K562 (cell line): ENCODE results near the gene DENND1A. TPM values are rescaled to one million over a fixed set of nuclear protein-coding genes. Genes with fewer than 3 reads are reported as not detected.

ENCODE experiments used
- ATAC-seq: fragments of 200-7000 bp; cut with Tn5 transposase; 3 replicates; pipeline ENCODE4 v1.9.1; 2020; ENCODE audit warnings: moderate library complexity
- BruUV-seq: library from RNA; stranded (reverse); fragments of 400-500 nt; replicated peaks from 2 replicates; lab custom pipeline; 2021; lab: Mats Ljungman, UMichigan
- CTCF ChIA-PET: fragments of 300-600 bp; formaldehyde crosslinking; extraction: SDS; loops from one replicate; lab custom pipeline; 2021; ENCODE audit warnings: low intra/inter-chr PET ratio; lab: Yijun Ruan, JAX
- POLR2A ChIA-PET: fragments of 300-600, 350-650 bp; sonication (Branson Sonifier 250); formaldehyde crosslinking; extraction: SDS; loops from one replicate; lab custom pipeline; 2021; ENCODE audit warnings: antibody characterized with exemption, inconsistent platforms; lab: Yijun Ruan, JAX
- DNase-seq, 4 experiments: peaks; one replicate each; pipeline versions ENCODE4 v3.0.0 to v3.0.0-alpha.2; 2011 to 2018; ENCODE audit warnings: low spot score in 3 of 4, mixed read lengths in 3 of 4; ENCODE audit errors: extremely low read depth in 1 of 4
- FAIRE-seq: peaks from 2 replicates; lab custom pipeline; 2011; peaks lifted over from hg19 to GRCh38; lab: Jason Lieb, UNC
- H2AFZ ChIP-seq: 2 replicates; pipeline ENCODE4 v1.6.0; 2011; ENCODE audit warnings: low read depth, low read length, control low read depth, inconsistent platforms
- H3K27ac ChIP-seq: fragments of 200-600 bp; 3 replicates; pipeline ENCODE4 v1.8.0; 2011; ENCODE audit warnings: low read depth, mild to moderate bottlenecking, control low read depth, inconsistent platforms, low read length, moderate library complexity, mixed read lengths; ENCODE audit errors: extremely low read depth
- H3K27me3 ChIP-seq, 2 experiments: fragments of 300-600 bp in 1 of 2; 2 replicates in 1 of 2; 3 replicates in 1 of 2; pipeline versions ENCODE4 v1.6.0 to v1.8.0; 2011; ENCODE audit warnings: inconsistent platforms in 2 of 2, low read length in 2 of 2, mild to moderate bottlenecking in 1 of 2, mixed read lengths in 1 of 2, moderate library complexity in 1 of 2; ENCODE audit not compliant: control insufficient read depth in 2 of 2, insufficient read depth in 2 of 2
- H3K36me3 ChIP-seq: fragments of 300-600 bp; 3 replicates; pipeline ENCODE4 v1.8.0; 2011; ENCODE audit warnings: mild to moderate bottlenecking, low read length, inconsistent platforms; ENCODE audit not compliant: control insufficient read depth, insufficient read depth
- H3K4me1 ChIP-seq, 2 experiments: fragments of 200-600 bp in 1 of 2; replicated peaks in 1 of 2; 2 replicates in 1 of 2; 3 replicates in 1 of 2; pipeline versions ENCODE4 v1.5.1 to v1.8.0; 2011; ENCODE audit warnings: inconsistent platforms in 2 of 2, low read length in 2 of 2, mild to moderate bottlenecking in 1 of 2, mixed read lengths in 1 of 2, moderate library complexity in 1 of 2; ENCODE audit not compliant: control insufficient read depth in 2 of 2, insufficient read depth in 2 of 2
- H3K4me2 ChIP-seq: 2 replicates; pipeline ENCODE4 v1.6.1; 2011; ENCODE audit warnings: low read length, control low read depth, inconsistent platforms, mixed read lengths; ENCODE audit not compliant: insufficient read depth
- H3K4me3 ChIP-seq: fragments of 200-600 bp; sonication (generic), shearing (Covaris generic); 2 replicates; pipeline ENCODE4 v1.5.1; 2016; ENCODE audit warnings: control low read depth, inconsistent platforms
- H3K79me2 ChIP-seq: fragments of 200-600 bp; 3 replicates; pipeline ENCODE4 v1.8.0; 2011; ENCODE audit warnings: low read length, inconsistent platforms; ENCODE audit not compliant: control insufficient read depth, insufficient read depth
- H3K9ac ChIP-seq, 2 experiments: 2 replicates each; pipeline versions ENCODE4 v1.6.0 to v1.6.1; 2011; ENCODE audit warnings: low read depth in 2 of 2, low read length in 2 of 2, control low read depth in 1 of 2, inconsistent platforms in 1 of 2, mild to moderate bottlenecking in 1 of 2, mixed read lengths in 1 of 2; ENCODE audit not compliant: insufficient read depth in 1 of 2
- H3K9me1 ChIP-seq: one replicate; pipeline ENCODE4 v1.6.0; 2011; ENCODE audit warnings: inconsistent platforms, mild to moderate bottlenecking, low read length, moderate library complexity; ENCODE audit not compliant: control insufficient read depth, insufficient read depth
- H3K9me3 ChIP-seq: replicated peaks from 2 replicates; pipeline ENCODE4 v1.5.1; 2011; ENCODE audit warnings: low read depth, low read length, inconsistent platforms; ENCODE audit not compliant: control insufficient read depth, insufficient read depth
- H4K20me1 ChIP-seq: replicated peaks from 2 replicates; pipeline ENCODE4 v1.6.1; 2011; ENCODE audit warnings: low read length, inconsistent platforms, mixed read lengths; ENCODE audit not compliant: control insufficient read depth, insufficient read depth
- SMAD1 ChIP-seq: fragments of 150-350 bp; IDR thresholded peaks from 2 replicates; pipeline ENCODE4 v1.6.1; 2014; ENCODE audit warnings: low read length, low read depth; ENCODE audit not compliant: partially characterized antibody
- ZNF408 ChIP-seq: fragments of 250-450 bp; sonication (Bioruptor Pico); IDR thresholded peaks from 2 replicates; pipeline ENCODE4 v1.4.0; 2020; ENCODE audit warnings: low read depth, mild to moderate bottlenecking, moderate library complexity
- WGBS: fragments of 100-300 bp; shearing (Covaris generic); methylation state at CpG from one replicate; pipeline ENCODE4 v1.1.6; 2016; ENCODE audit warnings: low coverage, mixed read lengths; ENCODE audit not compliant: insufficient coverage; ENCODE audit errors: missing lambda C conversion rate; 5-methylcytosine and 5-hydroxymethylcytosine counted together
- in situ Hi-C: fragments of 300-500 bp; cut with MboI; formaldehyde crosslinking; loops from 4 replicates; pipeline ENCODE4 v1.15.0; 2018; ENCODE audit warnings: inconsistent platforms, mixed read lengths
- intact Hi-C: fragments of 100-400 bp; cut with micrococcal nuclease; formaldehyde crosslinking; loops from 2 replicates; pipeline ENCODE4 v1.14.2; 2022
- polyA plus RNA-seq, 8 experiments: library from polyadenylated mRNA; depleted of rRNA in 4 of 8; stranded (reverse) in 5 of 8; unstranded in 3 of 8; fragments of >200 nt; fragmentation: Nextera tagmentation in 2 of 8; fragmentation: Illumina TruSeq in 1 of 8; extraction: Ambion mirVana in 2 of 8; extraction: Trizol in 1 of 8; gene quantifications; 2 replicates each; pipeline versions ENCODE4 v1.2.1 to v1.2.3, GENCODE V29; 2011 to 2014; ENCODE audit warnings: inconsistent platforms in 1 of 8, missing spikeins in 1 of 8
- total RNA-seq, 7 experiments: library from RNA; depleted of rRNA in 6 of 7; stranded (reverse); fragments of >200 nt in 6 of 7; fragmentation: Illumina TruSeq in 2 of 7; extraction: Trizol in 2 of 7; gene quantifications; 2 replicates each; pipeline versions ENCODE4 v1.2.1 to v1.2.3, GENCODE V29; 2011 to 2021; ENCODE audit warnings: low replicate concordance in 1 of 7
- TF ChIP-seq, protein P1 (sequence below): conservative IDR thresholded peaks from 2 replicates; pipeline ENCODE4 v1.6.1; 2011; ENCODE audit warnings: low read depth, mild to moderate bottlenecking, low read length; ENCODE audit not compliant: control insufficient read depth
- TF ChIP-seq, protein P2 (sequence below): fragments of 250-450 bp; sonication (Bioruptor Pico); IDR thresholded peaks from 2 replicates; pipeline ENCODE4 v1.5.0; 2022; ENCODE audit warnings: mild to moderate bottlenecking

The DENND1A gene
- total and polyA plus RNA-seq, 9 of the 15 experiments (the other 6 are each of a cell fraction or from before 2014, with no cell fraction given), result 7.6 to 29.5 (median 15.7) TPM

DNA sequence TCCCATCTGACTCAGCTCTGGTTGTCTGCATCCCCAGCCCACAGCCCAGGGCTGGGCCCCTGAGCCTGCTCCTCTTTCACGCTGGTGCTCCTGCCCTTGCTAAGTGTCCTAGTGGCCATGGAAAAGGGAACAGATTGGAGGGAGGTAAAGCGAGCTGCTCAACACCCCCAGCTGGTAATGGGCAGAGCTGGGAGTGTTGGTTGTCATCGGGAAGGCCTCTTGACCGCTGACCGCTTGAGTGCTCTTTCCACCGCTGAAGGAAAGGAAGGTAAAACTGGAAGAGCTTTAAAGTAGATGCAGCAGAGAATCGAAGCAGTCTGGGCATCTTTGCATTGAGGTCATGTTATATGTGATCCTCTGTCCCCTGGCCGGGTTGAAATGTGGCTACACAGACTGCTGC lies 513.8 kb downstream of the DENND1A start:
- intact Hi-C loops, result no loop called here
- POLR2A ChIA-PET, result interaction anchor here (1.0 to 1.3 kb wide), 3 partner anchors 8 to 30 kb away, joined by 4 to 5 read pairs (median 4); no protein-coding TSS in a partner anchor

More for the DNA sequence above, 513.8 kb downstream of the DENND1A start:
- no peaks in the 10 kb centered on the region for H3K9me1 ChIP-seq
- FAIRE-seq (no peak), ATAC-seq (no peak), DNase-seq (no peak)
- H2AFZ ChIP-seq, result no peak overlapping the region
- H3K4me1 ChIP-seq, result peaks cover 0 to 6% of the 10 kb centered on the region in 2 experiments; a peak in 2 of 5 replicates
- H3K27ac ChIP-seq, result no peak overlapping the region
- H3K27me3 ChIP-seq, result no peaks in the 10 kb centered on the region
- BruUV-seq, result no TSS peak
- WGBS, result 51% methylated on average over 8 of the region's 8 CpGs
- H3K4me3 ChIP-seq, result no peak overlapping the region
- CTCF ChIA-PET, result no interaction called here
- no peaks in the 10 kb centered on the region for H3K36me3 ChIP-seq
- H4K20me1 ChIP-seq, result peaks cover 3% of the 10 kb centered on the region
- in situ Hi-C loops, result no loop called here
- no peak overlapping the region for H3K4me2 ChIP-seq
- H3K79me2 ChIP-seq, result no peaks in the 10 kb centered on the region
- TF ChIP-seq, protein P1, sequence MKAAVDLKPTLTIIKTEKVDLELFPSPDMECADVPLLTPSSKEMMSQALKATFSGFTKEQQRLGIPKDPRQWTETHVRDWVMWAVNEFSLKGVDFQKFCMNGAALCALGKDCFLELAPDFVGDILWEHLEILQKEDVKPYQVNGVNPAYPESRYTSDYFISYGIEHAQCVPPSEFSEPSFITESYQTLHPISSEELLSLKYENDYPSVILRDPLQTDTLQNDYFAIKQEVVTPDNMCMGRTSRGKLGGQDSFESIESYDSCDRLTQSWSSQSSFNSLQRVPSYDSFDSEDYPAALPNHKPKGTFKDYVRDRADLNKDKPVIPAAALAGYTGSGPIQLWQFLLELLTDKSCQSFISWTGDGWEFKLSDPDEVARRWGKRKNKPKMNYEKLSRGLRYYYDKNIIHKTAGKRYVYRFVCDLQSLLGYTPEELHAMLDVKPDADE, result no peak
- TF ChIP-seq ZNF408 (CRISPR knock-in tag), result no peak
- no peak for TF ChIP-seq SMAD1
- TF ChIP-seq, protein P2, sequence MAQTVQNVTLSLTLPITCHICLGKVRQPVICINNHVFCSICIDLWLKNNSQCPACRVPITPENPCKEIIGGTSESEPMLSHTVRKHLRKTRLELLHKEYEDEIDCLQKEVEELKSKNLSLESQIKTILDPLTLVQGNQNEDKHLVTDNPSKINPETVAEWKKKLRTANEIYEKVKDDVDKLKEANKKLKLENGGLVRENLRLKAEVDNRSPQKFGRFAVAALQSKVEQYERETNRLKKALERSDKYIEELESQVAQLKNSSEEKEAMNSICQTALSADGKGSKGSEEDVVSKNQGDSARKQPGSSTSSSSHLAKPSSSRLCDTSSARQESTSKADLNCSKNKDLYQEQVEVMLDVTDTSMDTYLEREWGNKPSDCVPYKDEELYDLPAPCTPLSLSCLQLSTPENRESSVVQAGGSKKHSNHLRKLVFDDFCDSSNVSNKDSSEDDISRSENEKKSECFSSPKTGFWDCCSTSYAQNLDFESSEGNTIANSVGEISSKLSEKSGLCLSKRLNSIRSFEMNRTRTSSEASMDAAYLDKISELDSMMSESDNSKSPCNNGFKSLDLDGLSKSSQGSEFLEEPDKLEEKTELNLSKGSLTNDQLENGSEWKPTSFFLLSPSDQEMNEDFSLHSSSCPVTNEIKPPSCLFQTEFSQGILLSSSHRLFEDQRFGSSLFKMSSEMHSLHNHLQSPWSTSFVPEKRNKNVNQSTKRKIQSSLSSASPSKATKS (CRISPR knock-in tag), result no peak
- TF ChIP-seq, all 486 proteins: peak for 0
- H3K9me3 ChIP-seq, result no peaks in the 10 kb centered on the region
- H3K9ac ChIP-seq, result no peak overlapping the region
